Urothelium cell line (cell line): ENCODE measurements around the gene SOBP.
A peak's percentile ranks its signal among the peaks of the same experiment; 100 is the strongest.
"Not testable (repeated sequence)": the region's sequence is repeated elsewhere in the genome, so short reads cannot be mapped to it uniquely, and the experiment has no call there.

Experiments used
- DNase-seq: peaks from one replicate; pipeline ENCODE4 v3.0.0; 2011; ENCODE audit warnings: low spot score, mixed read lengths
- FAIRE-seq: peaks from 2 replicates; lab custom pipeline; 2011; peaks lifted over from hg19 to GRCh38; lab: Jason Lieb, UNC

Gene SOBP

GRCh38 chr6:107489636-107490565 lies at the start of gene SOBP:
Gene SOBP, plus strand, starts transcription at chr6:107490117. Its CDS starts 500 bp downstream, at chr6:107490617.
- DNase-seq (peak; percentile 48), FAIRE-seq (no peak)

GRCh38 chr6:107440936-107441335 lies 49.0 kb upstream of the SOBP start:
- FAIRE-seq (no peak), DNase-seq (no peak)

GRCh38 chr6:107441682-107442081 lies 48.2 kb upstream of the SOBP start:
- FAIRE-seq: no peak
- DNase-seq: no peak

GRCh38 chr6:107442938-107443607 lies 46.8 kb upstream of the SOBP start:
- DNase-seq (no peak), FAIRE-seq (no peak)

GRCh38 chr6:107443608-107444267 lies 46.2 kb upstream of the SOBP start:
- FAIRE-seq (no peak), DNase-seq (no peak)

- FAIRE-seq (no peak), DNase-seq (no peak)
Observed at GRCh38 chr6:107444277-107444676, 45.6 kb upstream of the SOBP start.

GRCh38 chr6:107447663-107448216 lies 42.2 kb upstream of the SOBP start:
- DNase-seq (no peak), FAIRE-seq (no peak)

GRCh38 chr6:107448776-107449175 lies 41.1 kb upstream of the SOBP start:
- DNase-seq (no peak), FAIRE-seq (no peak)

GRCh38 chr6:107458672-107459282 lies 31.1 kb upstream of the SOBP start:
- no peak for FAIRE-seq
- DNase-seq: peak; percentile 26

- no peak for FAIRE-seq
Observed at GRCh38 chr6:107459283-107460082, 30.4 kb upstream of the SOBP start, which contains the start of gene PDSS2. Gene PDSS2, minus strand, starts transcription at chr6:107459564. Its CDS starts 279 bp downstream, at chr6:107459285.

GRCh38 chr6:107460083-107460631 lies 29.8 kb upstream of the SOBP start:
- FAIRE-seq (no peak), DNase-seq (no peak)

More at GRCh38 chr6:107459283-107460082, 30.4 kb upstream of the SOBP start, which contains the start of gene PDSS2:
- peak; percentile 91 for DNase-seq

GRCh38 chr6:107466062-107466461 lies 23.9 kb upstream of the SOBP start:
- DNase-seq: no peak
- no peak for FAIRE-seq

- DNase-seq (no peak), FAIRE-seq (no peak)
Observed at GRCh38 chr6:107470364-107470763, 19.6 kb upstream of the SOBP start.

- no peak for FAIRE-seq
Observed at GRCh38 chr6:107473660-107474059, 16.3 kb upstream of the SOBP start.

GRCh38 chr6:107475360-107475759 lies 14.6 kb upstream of the SOBP start:
- not testable (repeated sequence) for DNase-seq, FAIRE-seq

More at GRCh38 chr6:107473660-107474059, 16.3 kb upstream of the SOBP start:
- DNase-seq: no peak

- not testable (repeated sequence) for FAIRE-seq, DNase-seq
Observed at GRCh38 chr6:107475826-107476225, 14.1 kb upstream of the SOBP start.

- FAIRE-seq: no peak
- DNase-seq: no peak
Observed at GRCh38 chr6:107479089-107479690, 10.7 kb upstream of the SOBP start.

GRCh38 chr6:107485157-107485556 lies 4.8 kb upstream of the SOBP start:
- FAIRE-seq (no peak), DNase-seq (no peak)
